GM12892 (cell line): ENCODE measurements around the gene CEMIP.

Source experiments
- POLR2A ChIP-seq: IDR thresholded peaks from 2 replicates; pipeline ENCODE4 v1.6.1; 2011; ENCODE audit warnings: low read depth, low read length, control low read depth
- POLR2AphosphoS5 ChIP-seq: IDR thresholded peaks from 2 replicates; pipeline ENCODE4 v1.6.1; 2011; ENCODE audit warnings: low read depth, low read length, control low read depth

DNA sequence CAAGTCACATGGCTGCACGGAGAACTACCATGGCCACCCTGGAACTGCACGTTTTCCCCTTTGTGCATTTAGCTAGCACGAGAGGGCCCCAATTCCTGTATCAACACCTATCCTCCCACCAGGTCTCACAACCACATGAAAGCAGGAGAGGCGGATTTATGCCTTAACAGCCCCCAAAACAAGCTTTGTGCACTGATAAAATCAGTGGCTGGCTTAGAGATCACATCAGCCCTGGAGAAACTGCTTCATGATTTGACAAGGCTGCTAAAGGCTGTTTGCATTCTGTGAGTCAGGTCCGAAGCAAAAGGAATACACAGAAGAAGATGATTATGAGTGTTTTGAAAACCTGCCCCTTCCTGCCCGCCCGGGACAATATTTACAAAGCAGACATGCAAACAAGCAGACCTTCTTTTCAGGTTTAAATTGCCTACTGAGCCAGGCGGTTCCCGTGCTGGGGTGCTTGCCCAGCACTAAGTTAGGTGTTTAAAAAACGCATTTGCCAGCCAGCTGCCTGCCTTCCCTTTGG, 25.9 kb downstream of the CEMIP start:
- no peak for TF ChIP-seq POLR2AphosphoS5
- no peak for TF ChIP-seq POLR2A
